A673 (cell line): ENCODE results near the gene OTX1.

ENCODE experiments used
- CTCF ChIP-seq: fragments of 300-800, 200-600 bp; sonication (generic); conservative IDR thresholded peaks from 2 replicates; pipeline ENCODE4 v1.5.1; 2017; ENCODE audit warnings: low read depth, mild to moderate bottlenecking, antibody characterized with exemption, low read length, moderate library complexity, mixed read lengths
- EZH2 ChIP-seq: fragments of 200-600 bp; sonication (generic); IDR thresholded peaks from 2 replicates; pipeline ENCODE4 v1.6.1; 2017; ENCODE audit warnings: borderline replicate concordance, low read depth, mild to moderate bottlenecking, mixed read lengths, antibody characterized with exemption, low read length; ENCODE audit not compliant: poor library complexity, severe bottlenecking

GRCh38 chr2:63096491-63096890, 45.9 kb downstream of the OTX1 start:
- no peak for TF ChIP-seq CTCF
- no peak for TF ChIP-seq EZH2
